ENCODE results near the gene FOXL1. TPM values are rescaled to one million over a fixed set of nuclear protein-coding genes. Genes with fewer than 3 reads are reported as not detected.

FOXL1 gene
- polyA plus RNA-seq, 1 donor (not counting 4 experiments of a cell fraction or from before 2014, with no cell fraction given): 0.10 TPM

DNA sequence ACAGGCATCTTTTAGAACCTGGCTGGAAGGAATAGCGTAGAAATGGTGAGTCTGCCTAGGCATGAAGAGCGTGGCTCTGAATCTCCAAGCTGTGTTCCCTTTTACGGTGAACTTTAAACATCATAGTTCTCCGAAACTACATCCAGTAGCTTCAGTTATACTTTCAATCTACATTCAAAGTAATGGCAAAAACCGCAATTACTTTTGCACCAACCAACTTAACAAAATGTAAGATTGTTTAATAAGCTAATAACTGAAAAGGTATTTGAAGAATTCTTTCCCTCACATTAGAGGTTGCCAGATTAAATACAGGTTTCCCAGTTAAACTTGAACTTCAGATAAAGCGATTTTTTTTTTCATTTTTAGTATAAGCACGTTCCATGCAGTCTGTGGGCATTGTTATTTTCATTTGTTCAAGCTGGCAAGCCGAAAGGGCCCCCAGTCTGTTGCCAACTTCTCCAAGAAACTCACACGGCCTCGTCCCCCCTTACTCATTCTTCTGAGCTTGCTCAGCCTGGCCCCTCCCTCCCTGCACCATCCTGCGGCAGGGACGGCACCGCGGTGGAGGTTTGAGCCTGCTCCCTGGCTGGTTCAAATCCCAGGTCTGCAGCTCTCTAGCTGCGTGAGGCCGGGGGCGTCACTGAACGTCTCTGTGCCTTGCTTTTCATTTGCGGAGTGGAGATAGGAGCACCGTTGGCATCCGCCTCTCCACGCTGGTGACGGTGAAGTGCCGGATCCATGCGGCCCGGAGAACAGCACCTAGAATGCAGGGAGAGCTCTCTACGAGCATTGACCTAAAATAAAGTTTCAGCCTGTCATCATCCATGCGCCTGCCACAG, 19.8 kb upstream of the FOXL1 start:
- Histone ChIP-seq H3K27me3 (ENCODE audit: control insufficient read depth, extremely low read depth, insufficient read depth, low read length) (peaks cover 5% of the 10 kb centered on the region), H3K9ac (ENCODE audit: control insufficient read depth, extremely low read depth, insufficient read depth, low read length) (no peak overlapping the region), H3K4me3 (ENCODE audit: control insufficient read depth in 2 of 3, extremely low read depth in 1 of 3, insufficient read depth in 2 of 3, low read depth in 1 of 3, low read length in 3 of 3) (no peak overlapping the region), H4K20me1 (ENCODE audit: control insufficient read depth, extremely low read depth, insufficient read depth, low read length) (no peaks in the 10 kb centered on the region), H2AFZ (ENCODE audit: control insufficient read depth, low read length) (no peak overlapping the region), H3K9me3 (ENCODE audit: control insufficient read depth, low read depth, low read length) (no peaks in the 10 kb centered on the region), H3K9me1 (ENCODE audit: control insufficient read depth, extremely low read depth, insufficient read depth, low read length) (no peaks in the 10 kb centered on the region), H3K4me1 (ENCODE audit: control insufficient read depth, extremely low read depth, insufficient read depth, low read length) (peaks cover 15% of the 10 kb centered on the region), H3K36me3 (ENCODE audit: control insufficient read depth in 2 of 2, extremely low read depth in 1 of 2, insufficient read depth in 2 of 2, low read length in 2 of 2) (no peaks in the 10 kb centered on the region), H3K27ac (ENCODE audit: control insufficient read depth, insufficient read depth, low read length) (no peak overlapping the region), H3K79me2 (ENCODE audit: control insufficient read depth, insufficient read depth, low read length) (peaks cover 9% of the 10 kb centered on the region), H3K4me2 (ENCODE audit: control insufficient read depth, extremely low read depth, insufficient read depth, low read depth, low read length) (no peak overlapping the region)
- TF ChIP-seq, protein P1, sequence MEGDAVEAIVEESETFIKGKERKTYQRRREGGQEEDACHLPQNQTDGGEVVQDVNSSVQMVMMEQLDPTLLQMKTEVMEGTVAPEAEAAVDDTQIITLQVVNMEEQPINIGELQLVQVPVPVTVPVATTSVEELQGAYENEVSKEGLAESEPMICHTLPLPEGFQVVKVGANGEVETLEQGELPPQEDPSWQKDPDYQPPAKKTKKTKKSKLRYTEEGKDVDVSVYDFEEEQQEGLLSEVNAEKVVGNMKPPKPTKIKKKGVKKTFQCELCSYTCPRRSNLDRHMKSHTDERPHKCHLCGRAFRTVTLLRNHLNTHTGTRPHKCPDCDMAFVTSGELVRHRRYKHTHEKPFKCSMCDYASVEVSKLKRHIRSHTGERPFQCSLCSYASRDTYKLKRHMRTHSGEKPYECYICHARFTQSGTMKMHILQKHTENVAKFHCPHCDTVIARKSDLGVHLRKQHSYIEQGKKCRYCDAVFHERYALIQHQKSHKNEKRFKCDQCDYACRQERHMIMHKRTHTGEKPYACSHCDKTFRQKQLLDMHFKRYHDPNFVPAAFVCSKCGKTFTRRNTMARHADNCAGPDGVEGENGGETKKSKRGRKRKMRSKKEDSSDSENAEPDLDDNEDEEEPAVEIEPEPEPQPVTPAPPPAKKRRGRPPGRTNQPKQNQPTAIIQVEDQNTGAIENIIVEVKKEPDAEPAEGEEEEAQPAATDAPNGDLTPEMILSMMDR (optimal IDR thresholded peaks at IDR 0.05 in 1 of 3, IDR thresholded peaks at IDR 0.05 in 1 of 3, conservative IDR thresholded peaks at IDR 0.05 in 1 of 3; ENCODE audit: extremely low read depth in 1 of 3, insufficient read depth in 2 of 3, low read length in 3 of 3): no peak
- TF ChIP-seq EZH2 (IDR thresholded peaks at IDR 0.05; ENCODE audit: low read length): no peak
- DNase-seq (ENCODE audit: low read depth, low spot score) (no peak), FAIRE-seq (no peak)
- dilution Hi-C loops (cut with MboI; ENCODE audit: extremely low pct_ligation_motif_present, low sequenced_read_pairs): loop anchor here (25.0 kb wide), 1 partner anchor 704 kb away; no protein-coding TSS in a partner anchor

GRCh38 chr16:86559802-86560305, 18.5 kb upstream of the FOXL1 start:
- no peaks in the 10 kb centered on the region for H4K20me1 ChIP-seq (ENCODE audit: control insufficient read depth, extremely low read depth, insufficient read depth, low read length)
- no peak overlapping the region for H3K9ac ChIP-seq (ENCODE audit: control insufficient read depth, extremely low read depth, insufficient read depth, low read length)
- H3K9me3 ChIP-seq (ENCODE audit: control insufficient read depth, low read depth, low read length): no peaks in the 10 kb centered on the region
- H3K4me3 ChIP-seq (ENCODE audit: control insufficient read depth in 2 of 3, extremely low read depth in 1 of 3, insufficient read depth in 2 of 3, low read depth in 1 of 3, low read length in 3 of 3): no peak overlapping the region
- no peak overlapping the region for H3K27ac ChIP-seq (ENCODE audit: control insufficient read depth, insufficient read depth, low read length)
- no peak for TF ChIP-seq EZH2 (IDR thresholded peaks at IDR 0.05; ENCODE audit: low read length)
- TF ChIP-seq, protein P1 (optimal IDR thresholded peaks at IDR 0.05 in 1 of 3, IDR thresholded peaks at IDR 0.05 in 1 of 3, conservative IDR thresholded peaks at IDR 0.05 in 1 of 3; ENCODE audit: extremely low read depth in 1 of 3, insufficient read depth in 2 of 3, low read length in 3 of 3): no peak
- H3K36me3 ChIP-seq (ENCODE audit: control insufficient read depth in 2 of 2, extremely low read depth in 1 of 2, insufficient read depth in 2 of 2, low read length in 2 of 2): no peaks in the 10 kb centered on the region
- H2AFZ ChIP-seq (ENCODE audit: control insufficient read depth, low read length): no peak overlapping the region
- H3K27me3 ChIP-seq (ENCODE audit: control insufficient read depth, extremely low read depth, insufficient read depth, low read length): peaks cover 15% of the 10 kb centered on the region
- no peak for DNase-seq (ENCODE audit: low read depth, low spot score)
- no peak for FAIRE-seq
- H3K4me2 ChIP-seq (ENCODE audit: control insufficient read depth, extremely low read depth, insufficient read depth, low read depth, low read length): no peak overlapping the region
- dilution Hi-C loops (cut with MboI; ENCODE audit: extremely low pct_ligation_motif_present, low sequenced_read_pairs): loop anchor here (25.0 kb wide), 1 partner anchor 702 kb away; no protein-coding TSS in a partner anchor
- H3K4me1 ChIP-seq (ENCODE audit: control insufficient read depth, extremely low read depth, insufficient read depth, low read length): peaks cover 17% of the 10 kb centered on the region
- H3K79me2 ChIP-seq (ENCODE audit: control insufficient read depth, insufficient read depth, low read length): no peaks in the 10 kb centered on the region
- no peaks in the 10 kb centered on the region for H3K9me1 ChIP-seq (ENCODE audit: control insufficient read depth, extremely low read depth, insufficient read depth, low read length)

All from keratinocyte (primary cell).